HG03135 (cell line): Measurements from ENCODE around the gene UBA6.
"Not testable (repeated sequence)": the region's sequence is repeated elsewhere in the genome, so short reads cannot be mapped to it uniquely, and the experiment has no call there.

Experiments
- ATAC-seq: cut with Tn5 transposase; IDR thresholded peaks from one replicate; pipeline ENCODE4 v1.9.1; 2021; ENCODE audit warnings: mild to moderate bottlenecking, moderate library complexity; ENCODE audit not compliant: unreplicated experiment

UBA6 gene

DNA sequence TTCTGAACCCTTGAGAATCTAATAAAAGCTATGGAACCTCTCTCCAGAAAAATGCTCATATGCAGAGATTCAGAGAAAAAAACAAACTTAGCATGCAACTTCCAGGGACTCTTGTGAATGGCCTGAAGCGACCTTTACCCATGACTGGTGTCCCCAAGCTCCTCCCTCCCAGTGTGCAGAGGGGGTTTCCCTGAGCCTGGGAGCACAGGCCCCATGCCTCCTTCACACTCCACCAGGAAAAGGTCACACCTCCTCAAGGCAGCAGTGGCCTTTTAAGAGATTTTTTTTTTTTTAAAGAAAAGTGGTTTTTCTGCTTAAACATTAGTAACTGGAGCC lies 13.3 kb upstream of the UBA6 start:
- no peak for ATAC-seq

DNA sequence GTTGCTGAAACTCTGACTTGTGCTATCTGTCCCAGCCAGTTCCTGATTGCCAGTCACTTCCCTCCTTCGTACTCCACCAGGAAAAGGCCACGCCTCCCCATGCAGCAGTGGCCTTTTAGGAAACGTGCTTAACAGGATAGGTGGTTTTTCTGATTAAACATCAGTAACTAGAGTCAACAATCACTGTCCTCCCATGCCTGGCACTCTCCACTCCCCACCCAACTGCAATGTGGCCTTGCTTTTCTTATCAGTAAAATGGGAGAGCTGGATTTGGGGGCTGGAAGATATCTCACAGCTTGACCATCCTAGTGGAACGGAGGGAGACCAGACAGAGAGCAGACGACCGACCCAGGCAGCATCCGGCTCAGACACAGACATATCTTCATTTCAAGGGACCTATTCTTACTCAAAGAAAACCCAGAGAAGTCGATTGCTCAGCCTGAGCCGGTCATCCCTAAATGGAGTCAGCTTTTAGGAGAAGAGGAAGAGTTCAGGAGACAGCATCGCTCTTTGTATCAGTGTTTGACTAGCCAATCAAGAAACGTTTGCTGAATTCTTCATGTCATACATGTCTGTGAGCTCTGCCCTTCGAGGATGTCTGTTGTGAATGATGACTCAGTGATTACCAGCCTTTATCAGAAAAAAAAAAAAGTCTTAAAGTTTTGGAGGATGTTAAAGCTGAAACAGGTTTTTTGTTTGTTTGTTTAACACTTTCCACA lies 12.7 kb upstream of the UBA6 start:
- no peak for ATAC-seq

DNA sequence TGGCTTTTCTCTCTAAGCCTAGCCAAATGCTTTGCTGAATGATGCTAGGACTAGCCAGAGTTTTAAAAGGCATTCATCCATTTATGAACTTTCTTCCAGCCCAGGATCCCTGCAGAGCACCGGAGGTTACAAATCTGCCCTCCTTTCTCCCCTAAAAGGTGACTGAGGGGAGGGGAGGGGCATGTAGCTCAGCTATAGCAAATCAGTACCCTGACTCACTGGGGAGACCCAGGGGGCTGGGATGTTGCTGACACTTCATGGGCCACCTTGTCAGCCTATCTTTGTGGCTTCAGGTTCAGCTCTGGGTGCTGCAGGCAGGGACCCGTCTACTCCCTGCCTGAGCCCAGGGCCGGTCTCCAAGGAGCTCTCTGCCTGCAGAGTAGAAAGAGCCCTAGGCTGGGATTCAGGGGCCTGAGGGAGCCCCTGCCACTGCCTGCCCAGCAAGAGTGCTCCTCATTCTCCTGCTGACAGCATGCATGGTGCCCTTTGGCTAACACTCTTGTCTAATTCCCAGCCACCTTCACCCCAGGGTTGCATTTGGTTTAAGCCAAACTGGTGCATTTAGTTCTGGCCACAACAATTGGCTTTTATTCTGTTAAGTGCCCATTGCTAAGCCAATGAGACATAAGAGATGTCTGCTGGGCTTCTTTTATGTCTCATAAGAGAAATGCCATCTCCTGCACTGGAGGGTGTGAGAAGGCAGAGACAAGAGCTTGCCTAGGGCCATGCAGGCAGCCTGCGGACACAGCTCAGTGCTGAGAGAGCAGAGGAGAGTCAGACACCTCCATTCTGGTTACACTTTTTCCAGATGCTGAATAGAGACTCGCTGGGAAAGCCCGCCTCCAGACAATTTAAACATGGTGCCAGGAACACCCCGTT lies 11.9 kb upstream of the UBA6 start:
- ATAC-seq, result no peak

DNA sequence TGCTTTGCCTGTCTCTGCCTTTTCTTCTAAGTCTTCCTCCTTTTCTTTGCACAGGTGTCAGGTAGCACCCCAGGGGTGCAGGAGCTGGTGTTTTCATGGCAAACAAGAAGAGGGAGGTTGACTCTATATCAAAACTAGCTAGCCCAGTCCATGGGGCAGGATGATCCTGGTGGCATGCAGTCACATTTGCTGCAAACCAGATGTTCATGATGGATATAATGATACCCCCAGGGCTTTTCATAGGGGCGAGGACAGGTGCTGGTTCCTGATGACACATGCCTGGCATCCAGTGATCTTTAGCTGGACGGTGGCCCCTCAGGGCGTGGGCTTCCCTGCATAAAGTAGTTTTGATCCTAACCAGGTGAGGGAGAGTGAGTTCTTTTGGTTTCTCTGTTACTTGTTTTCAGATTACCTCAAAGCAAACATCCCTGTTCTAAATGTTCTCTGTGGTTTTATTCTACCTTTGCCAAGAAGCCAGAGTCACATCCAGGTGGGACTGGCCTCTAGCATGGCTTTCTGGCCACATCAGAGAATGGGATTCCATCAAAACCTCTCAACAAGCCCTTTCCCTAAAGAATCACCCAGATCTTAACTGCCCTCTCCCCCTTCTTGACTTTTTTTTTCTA lies 11.2 kb upstream of the UBA6 start:
- ATAC-seq, result no peak

DNA sequence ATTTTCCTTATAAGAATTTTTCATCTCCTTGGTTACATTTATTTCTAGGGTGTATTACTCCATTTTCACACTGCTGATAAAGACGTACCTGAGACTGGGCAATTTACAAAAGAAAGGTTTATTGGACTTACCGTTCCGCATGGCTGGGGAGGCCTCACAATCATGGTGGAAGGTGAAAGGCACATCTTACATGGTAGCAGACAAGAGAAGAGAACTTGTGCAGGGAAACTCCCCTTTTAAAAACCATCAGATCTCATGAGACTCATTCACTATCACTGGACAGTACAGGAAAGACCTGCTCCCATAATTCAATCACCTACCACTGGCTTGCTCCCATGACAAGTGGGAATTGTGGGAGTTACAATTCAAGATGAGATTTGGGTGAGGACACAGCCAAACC lies 5.7 kb upstream of the UBA6 start:
- not testable (repeated sequence) for ATAC-seq

DNA sequence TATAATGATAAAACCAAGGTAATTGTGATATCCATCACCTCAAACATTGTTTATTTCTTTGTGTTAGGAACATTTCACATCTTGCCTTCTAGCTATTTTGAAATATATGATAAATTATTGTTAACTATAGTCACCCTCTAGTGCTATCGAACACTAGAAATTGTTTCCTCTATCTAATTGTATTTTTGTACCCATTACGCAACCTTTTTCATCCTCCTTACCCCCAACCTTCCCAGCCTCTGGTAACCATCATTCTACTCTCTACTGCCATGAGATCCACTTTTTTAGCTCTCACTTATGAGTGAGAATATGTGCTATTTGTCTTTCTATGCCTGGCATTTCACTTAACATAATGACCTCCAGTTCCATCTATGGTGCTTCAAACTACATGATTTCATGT lies 3.9 kb upstream of the UBA6 start:
- ATAC-seq, result no peak

DNA sequence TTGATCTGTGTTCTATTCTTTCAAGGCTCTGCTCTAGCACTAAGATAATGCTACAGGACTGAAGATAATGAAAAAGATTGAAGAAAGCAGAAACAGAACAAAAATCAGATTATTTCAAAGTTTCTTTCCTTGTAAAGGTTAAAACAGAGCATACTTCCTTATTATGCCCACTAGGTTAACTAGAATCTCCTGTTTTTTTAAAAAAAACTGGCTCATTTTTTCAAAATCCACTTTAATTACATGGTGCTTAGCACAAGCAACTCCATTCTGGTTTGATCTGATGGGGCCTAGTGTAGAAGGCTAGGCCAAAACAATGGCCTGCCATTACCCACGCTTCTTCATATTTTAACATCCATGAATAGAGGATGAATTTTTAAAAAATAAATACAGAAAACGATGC lies 1.2 kb upstream of the UBA6 start:
- ATAC-seq, result no peak

DNA sequence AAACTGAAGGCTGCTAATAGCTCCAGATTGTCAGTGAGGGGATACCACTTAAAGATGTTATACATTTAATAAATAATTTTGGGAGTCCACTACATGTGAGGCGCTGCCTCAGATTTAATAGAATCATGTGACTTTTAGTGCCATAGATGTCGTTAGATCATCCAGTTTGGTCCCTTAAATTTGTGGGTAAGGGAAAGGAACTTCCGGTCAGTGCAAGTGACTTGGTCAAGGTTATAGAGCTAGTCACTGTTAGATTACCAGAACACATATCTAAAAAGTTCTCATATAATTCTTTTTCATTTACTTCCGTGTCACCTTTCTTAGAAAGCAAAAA lies 529 bp upstream of the UBA6 start:
- ATAC-seq, result peak; percentile 1

DNA sequence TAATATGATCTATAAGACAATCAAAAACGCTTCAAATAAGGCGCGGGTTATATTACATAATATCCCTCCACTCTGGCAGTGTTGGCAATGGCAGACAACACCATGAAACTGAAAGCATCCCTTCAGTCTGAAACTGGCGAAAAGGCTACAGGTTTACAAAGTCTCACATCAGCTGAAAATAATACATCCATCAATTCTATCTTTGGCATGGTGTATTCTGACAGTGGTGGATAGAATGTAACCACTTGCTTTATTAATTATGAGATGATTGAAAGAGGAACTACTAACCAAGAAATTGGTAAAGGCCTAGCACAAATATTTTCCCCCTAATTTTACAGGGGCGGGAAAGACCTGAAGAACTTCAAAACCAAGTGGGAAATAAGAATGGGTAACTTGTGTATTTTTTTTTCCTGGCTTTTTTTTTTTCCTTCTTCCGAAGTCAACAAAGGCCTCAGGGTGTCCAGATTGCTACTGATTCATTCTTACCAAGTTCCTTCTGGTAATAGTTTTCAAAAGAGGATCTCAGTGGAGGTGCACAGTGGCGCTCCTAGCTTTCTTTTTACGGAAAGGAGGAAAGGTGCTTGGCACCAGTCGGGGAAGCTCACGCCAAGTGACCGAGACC lies 728 bp downstream of the UBA6 start:
- peak; percentile 5 for ATAC-seq

DNA sequence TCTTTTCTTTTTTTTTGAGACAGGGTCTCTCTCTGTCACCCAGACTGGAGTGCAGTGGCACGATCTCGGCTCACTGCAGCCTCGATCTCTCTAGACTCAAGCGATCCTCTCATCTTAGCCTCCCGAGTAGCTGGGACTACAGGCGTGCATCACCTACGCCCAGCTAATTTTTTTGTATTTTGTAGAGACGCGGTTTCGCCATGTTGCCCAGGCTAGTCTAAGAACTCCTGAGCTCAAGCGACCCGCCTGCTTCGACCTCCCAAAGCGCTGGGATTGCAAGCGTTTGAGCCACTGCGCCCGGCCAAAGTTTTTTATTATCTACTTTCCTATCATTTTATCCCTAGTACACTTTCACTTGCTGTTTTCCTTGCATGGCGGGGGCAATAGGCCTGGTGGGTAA lies 1.4 kb downstream of the UBA6 start:
- ATAC-seq, result no peak

DNA sequence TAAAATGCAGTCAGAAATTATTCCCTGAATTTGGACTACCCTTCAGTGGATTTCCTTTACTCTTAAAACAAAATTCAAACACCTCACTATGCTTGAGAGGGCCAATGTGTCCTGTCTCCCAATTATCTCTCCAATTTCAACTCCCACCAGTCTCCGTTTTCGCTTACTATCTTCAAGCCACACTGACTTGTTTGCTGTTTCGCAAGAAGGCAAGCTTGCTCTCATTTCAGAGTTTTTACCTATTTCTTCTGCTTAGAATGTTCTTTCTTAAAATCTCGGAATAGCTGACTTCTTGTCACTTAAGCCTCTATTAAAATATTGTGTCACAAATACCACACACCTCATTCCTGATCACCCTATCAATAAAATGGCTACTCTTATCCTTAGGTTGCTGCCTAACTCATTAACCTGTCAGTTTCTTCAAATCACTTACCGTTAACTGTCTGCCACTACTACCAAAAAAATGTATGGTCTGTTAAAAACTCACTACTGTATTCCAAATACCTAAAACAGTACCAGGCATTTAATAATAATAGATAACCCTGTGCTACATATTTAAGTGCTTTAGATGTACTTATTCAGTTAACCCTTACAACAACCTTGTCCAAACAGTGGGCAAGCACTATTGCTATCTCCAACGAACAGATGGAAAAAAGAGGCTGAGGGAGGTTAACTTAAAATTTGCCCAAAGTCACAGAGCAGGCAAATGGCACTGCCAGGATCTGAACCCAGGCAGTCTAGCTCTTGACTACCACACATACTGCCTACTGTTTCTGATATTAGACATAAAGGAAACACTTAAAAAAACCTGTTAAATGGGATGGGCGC lies 2.9 kb downstream of the UBA6 start:
- no peak for ATAC-seq

DNA sequence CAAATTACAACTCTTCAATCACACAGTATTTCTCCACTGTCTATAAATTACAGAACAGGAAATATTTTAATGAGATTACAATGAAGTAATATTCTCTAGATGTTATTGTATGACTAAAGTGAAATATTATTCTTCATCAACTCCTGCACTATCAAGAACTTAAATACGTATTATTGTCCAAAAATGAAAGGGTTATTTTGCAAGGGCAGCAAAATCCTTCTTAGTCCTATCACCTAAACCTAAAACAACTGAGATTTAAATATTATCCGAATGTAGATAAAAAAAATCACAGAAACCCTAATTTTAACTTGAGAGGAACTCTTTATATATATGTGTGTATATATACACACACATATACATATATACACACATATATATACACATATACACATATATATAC lies 4.9 kb downstream of the UBA6 start:
- ATAC-seq, result no peak

DNA sequence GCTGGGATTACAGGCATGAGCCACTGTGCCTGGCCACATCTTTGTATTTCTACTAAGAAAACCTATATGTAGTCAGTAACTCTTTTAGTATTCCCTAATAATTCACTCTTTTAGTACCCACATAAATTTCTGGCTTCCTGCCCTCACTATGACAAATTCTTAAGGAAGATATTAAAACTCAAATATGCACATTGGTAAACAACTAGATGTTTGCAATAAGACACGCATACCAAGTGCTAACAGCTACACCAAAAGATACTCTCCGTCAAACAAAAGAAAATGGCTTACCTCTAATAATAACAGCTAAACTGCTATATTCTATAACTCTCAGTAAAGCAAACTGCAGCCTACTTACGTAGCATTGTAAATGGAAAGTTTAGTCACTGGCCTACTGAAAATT lies 6.3 kb downstream of the UBA6 start:
- no peak for ATAC-seq

DNA sequence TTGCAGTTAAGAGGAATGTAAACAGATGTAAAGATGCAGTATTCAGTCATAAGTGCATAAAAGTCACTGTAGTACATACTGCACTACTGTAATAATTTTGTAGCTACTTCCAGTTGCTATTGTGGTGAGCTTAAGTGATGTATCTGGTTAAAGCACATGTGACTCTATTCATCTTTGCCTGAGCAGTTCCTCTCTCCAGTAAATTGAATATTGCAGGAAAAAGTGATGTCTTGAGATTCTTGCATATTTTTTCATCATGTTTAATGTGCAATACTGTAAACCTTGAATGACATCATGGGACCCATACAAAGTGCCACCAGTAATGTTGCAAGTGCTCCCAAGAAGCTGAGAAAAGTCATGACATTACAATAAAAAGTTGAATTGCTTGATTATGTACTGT lies 9.6 kb downstream of the UBA6 start:
- ATAC-seq, result no peak

DNA sequence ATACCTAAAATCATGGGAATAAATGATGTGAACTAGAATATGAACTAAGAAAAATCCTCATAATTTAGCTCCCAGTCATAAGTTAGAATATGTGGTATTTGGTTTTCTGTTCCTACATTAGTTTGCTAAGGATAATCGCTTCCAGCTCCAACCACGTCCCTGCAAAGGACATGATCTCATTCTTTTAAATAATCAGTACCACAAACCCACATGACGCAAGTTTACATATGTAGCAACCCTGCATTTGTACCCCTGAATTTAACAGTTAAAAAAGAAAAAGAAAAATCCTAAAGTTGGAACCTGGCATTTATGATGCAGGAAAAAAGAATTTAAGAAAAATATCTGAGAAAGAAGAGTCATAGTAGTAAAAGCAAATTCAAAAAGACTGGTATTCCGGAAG lies 13.3 kb downstream of the UBA6 start:
- no peak for ATAC-seq

DNA sequence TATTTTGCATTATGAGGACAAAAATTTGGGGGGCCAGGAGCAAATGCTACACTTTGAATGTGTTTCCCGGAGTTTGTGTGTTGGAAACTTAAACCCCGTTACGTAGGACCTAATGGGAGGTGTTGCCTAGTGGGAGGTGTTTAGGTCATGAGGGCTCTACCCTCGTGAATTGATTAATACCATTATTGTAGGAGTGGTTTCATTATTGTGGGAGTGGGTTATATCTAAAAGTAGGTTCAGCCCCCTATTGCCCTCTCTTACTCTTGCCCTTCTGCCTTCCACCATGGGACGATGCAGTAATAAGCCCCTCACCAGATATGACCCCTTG lies 15.5 kb downstream of the UBA6 start:
- no peak for ATAC-seq

DNA sequence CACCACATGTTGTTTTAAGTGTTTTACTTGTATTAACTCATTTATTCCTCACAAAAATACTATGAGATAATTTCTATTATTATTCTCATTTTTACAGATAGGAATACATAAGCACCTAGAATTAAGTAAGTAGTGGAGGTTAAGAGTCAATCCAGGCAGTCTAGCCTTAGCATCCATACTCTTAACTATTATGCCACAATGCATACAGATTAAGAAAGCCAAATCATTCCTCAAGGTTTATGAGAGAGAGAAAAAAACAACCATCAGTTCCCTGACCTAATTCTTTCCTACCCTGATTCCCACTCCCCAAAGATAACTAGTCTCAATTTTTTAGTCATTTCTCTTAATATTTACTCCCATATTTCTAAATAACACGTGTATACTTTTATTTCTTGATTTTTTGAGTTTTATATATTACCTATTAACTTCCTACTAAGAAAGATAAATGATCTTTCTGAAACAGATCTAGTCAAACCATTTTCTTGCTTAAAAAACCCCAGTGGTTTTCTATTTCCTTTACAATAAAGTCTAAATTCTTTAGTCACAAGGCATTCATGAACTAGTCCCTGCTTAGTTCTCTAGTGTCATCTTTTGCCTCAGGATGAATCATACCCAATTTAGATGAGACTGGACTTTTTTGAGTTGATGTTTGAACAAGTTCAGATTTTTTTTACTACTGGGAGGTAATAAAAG lies 16.0 kb downstream of the UBA6 start:
- peak; percentile 59 for ATAC-seq

DNA sequence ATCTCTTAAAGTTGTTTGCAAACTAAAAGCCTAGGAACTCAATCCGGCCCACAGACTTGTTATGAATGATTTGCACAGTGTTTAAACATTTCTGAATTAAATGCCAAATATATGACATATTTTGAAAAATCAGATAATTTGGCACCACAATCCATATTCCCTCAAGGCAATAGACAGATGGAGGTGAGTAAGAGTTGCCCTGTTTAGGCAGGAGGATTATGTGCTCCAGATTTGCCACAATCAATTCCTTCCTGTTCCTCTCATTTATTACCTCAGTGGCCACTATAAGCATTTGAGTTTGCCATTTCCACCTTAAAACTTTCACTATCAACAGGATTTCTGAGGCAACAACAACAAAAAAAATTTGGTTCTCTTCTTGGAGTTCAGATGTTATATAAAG lies 18.7 kb downstream of the UBA6 start:
- ATAC-seq, result no peak

DNA sequence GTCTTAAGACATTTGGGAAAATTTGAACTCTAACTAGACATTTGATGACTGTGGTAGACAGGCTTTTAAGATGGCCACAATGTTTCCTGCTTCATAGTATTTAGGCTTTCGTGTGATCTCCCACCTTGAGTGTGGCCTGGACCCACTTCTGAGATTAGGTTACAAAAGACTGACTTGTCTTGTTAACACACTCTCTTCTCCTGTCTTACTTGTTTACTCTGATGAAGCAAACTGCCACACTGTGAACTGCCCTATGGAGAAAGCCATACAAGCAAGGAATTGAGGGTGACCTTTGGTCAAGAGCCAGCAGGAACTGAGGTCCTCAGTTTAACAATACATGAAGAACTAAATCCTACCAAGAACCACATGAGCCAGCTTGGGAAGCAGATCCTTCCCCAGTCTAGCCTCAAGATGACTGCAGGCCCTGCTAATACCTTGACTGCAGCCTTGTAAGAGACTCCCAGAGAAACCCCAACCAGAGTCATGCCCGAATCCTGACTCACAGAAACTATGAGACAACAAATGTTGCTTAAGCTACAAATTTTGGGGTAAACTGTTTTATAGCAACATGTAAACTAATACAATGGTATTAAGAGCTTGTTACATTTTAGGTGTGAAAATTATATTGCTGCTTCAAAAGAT lies 20.3 kb downstream of the UBA6 start:
- no peak for ATAC-seq

DNA sequence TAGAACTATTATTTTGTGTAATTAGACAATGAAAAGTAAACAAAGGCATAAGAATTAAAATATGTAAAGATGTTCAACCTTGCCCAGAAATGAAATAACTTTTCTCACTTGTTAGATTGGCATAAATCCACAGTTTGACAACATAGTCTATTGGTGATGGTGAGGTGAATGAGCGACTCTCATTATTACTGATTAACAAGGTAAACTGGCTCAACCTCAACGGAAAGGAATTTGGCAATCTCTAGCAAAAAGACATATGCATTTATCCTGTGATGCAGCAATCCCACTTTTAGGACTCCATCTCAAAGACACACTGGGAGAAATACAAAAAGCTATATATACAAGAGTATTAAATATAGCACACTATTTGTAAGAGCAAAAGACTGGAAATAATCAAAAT lies 22.3 kb downstream of the UBA6 start:
- ATAC-seq, result no peak
